IgD-negative memory B cell (primary cell): Measurements from ENCODE around the gene TMPRSS11D. TPM values are rescaled to one million over a fixed set of nuclear protein-coding genes. Genes with fewer than 3 reads are reported as not detected.

Experiments used
- H3K27ac Mint-ChIP-seq, 3 donors: one replicate each; pipeline ENCODE4 v1.8.0; 2020 to 2022; ENCODE audit warnings: mild to moderate bottlenecking in 3 of 3, mixed read lengths in 3 of 3, moderate library complexity in 1 of 3
- H3K27me3 Mint-ChIP-seq: one replicate; pipeline ENCODE4 v1.8.0; 2021; ENCODE audit warnings: mixed read lengths
- H3K36me3 Mint-ChIP-seq: one replicate; pipeline ENCODE4 v1.8.0; 2020; ENCODE audit warnings: mild to moderate bottlenecking, mixed read lengths
- H3K4me1 Mint-ChIP-seq, 3 donors: one replicate each; pipeline ENCODE4 v1.8.0; 2020 to 2022; ENCODE audit warnings: mixed read lengths in 3 of 3, mild to moderate bottlenecking in 1 of 3
- H3K4me3 Mint-ChIP-seq, 4 donors: one replicate each; pipeline ENCODE4 v1.8.0; 2020 to 2022; ENCODE audit warnings: mild to moderate bottlenecking in 4 of 4, mixed read lengths in 4 of 4, moderate library complexity in 3 of 4
- H3K9me3 Mint-ChIP-seq, 3 donors: one replicate each; pipeline ENCODE4 v1.8.0; 2020 to 2021; ENCODE audit warnings: mixed read lengths in 3 of 3, mild to moderate bottlenecking in 1 of 3
- polyA plus RNA-seq: library from polyadenylated mRNA; unstranded; fragments of 300-500 nt; fragmentation: Illumina TruSeq; gene quantifications from one replicate; pipeline ENCODE4 v1.2.3, GENCODE V29; 2021

The TMPRSS11D gene
- polyA plus RNA-seq, 1 donor from 2014 or later = not detected

- Mint-ChIP-seq H3K27ac (no peak overlapping the region), H3K36me3 (no peaks in the 10 kb centered on the region), H3K4me1 (no peaks in the 10 kb centered on the region), H3K9me3 (peaks cover 0 to 11% (median 3%) of the 10 kb centered on the region in 3 donors), H3K27me3 (peaks cover 8% of the 10 kb centered on the region), H3K4me3 (no peak overlapping the region)
These were observed 23.8 kb upstream of the TMPRSS11D start for GRCh38 chr4:67907650-67908049.

- no peaks in the 10 kb centered on the region for H3K36me3 Mint-ChIP-seq
- peaks cover 0 to 6% (median 0%) of the 10 kb centered on the region in 3 donors for H3K9me3 Mint-ChIP-seq
- no peak overlapping the region for H3K27ac Mint-ChIP-seq
- H3K4me1 Mint-ChIP-seq = peaks cover 0 to 2% (median 0%) of the 10 kb centered on the region in 3 donors
- H3K27me3 Mint-ChIP-seq = peaks cover 3% of the 10 kb centered on the region
- no peak overlapping the region for H3K4me3 Mint-ChIP-seq
These were observed 15.3 kb upstream of the TMPRSS11D start for GRCh38 chr4:67899096-67899495.

- Mint-ChIP-seq H3K36me3 (no peaks in the 10 kb centered on the region), H3K9me3 (peaks cover 0 to 4% (median 0%) of the 10 kb centered on the region in 3 donors), H3K27ac (no peak overlapping the region), H3K27me3 (peaks cover 3% of the 10 kb centered on the region), H3K4me3 (no peak overlapping the region), H3K4me1 (peaks cover 0 to 2% (median 0%) of the 10 kb centered on the region in 3 donors)
These were observed 13.9 kb upstream of the TMPRSS11D start for GRCh38 chr4:67897686-67898085.

- peaks cover 3% of the 10 kb centered on the region for H3K27me3 Mint-ChIP-seq
- H3K36me3 Mint-ChIP-seq = no peaks in the 10 kb centered on the region
- peaks cover 0 to 2% (median 0%) of the 10 kb centered on the region in 3 donors for H3K4me1 Mint-ChIP-seq
- H3K9me3 Mint-ChIP-seq = peaks cover 0 to 1% (median 0%) of the 10 kb centered on the region in 3 donors
- no peak overlapping the region for H3K4me3 Mint-ChIP-seq
- no peak overlapping the region for H3K27ac Mint-ChIP-seq
These were observed 12.7 kb upstream of the TMPRSS11D start for GRCh38 chr4:67896421-67897065.

GRCh38 chr4:67894659-67895058 is 10.9 kb upstream of the TMPRSS11D start:
- peaks cover 0 to 2% (median 0%) of the 10 kb centered on the region in 3 donors for H3K4me1 Mint-ChIP-seq
- H3K27ac Mint-ChIP-seq = no peak overlapping the region
- no peak overlapping the region for H3K4me3 Mint-ChIP-seq
- peaks cover 3% of the 10 kb centered on the region for H3K27me3 Mint-ChIP-seq
- H3K36me3 Mint-ChIP-seq = no peaks in the 10 kb centered on the region
- peaks cover 0 to 1% (median 0%) of the 10 kb centered on the region in 3 donors for H3K9me3 Mint-ChIP-seq

- H3K27me3 Mint-ChIP-seq = peaks cover 3% of the 10 kb centered on the region
- no peak overlapping the region for H3K4me3 Mint-ChIP-seq
- no peaks in the 10 kb centered on the region for H3K4me1 Mint-ChIP-seq
- H3K9me3 Mint-ChIP-seq = peaks cover 0 to 1% (median 0%) of the 10 kb centered on the region in 3 donors
- H3K27ac Mint-ChIP-seq = no peak overlapping the region
- H3K36me3 Mint-ChIP-seq = no peaks in the 10 kb centered on the region
These were observed 9.1 kb upstream of the TMPRSS11D start for GRCh38 chr4:67892905-67893304.

- H3K9me3 Mint-ChIP-seq = peaks cover 0 to 1% (median 0%) of the 10 kb centered on the region in 3 donors
These were observed 8.5 kb upstream of the TMPRSS11D start for GRCh38 chr4:67892253-67892652.

GRCh38 chr4:67891645-67892044 is 7.8 kb upstream of the TMPRSS11D start:
- Mint-ChIP-seq H3K27me3 (peaks cover 3% of the 10 kb centered on the region), H3K9me3 (peaks cover 0 to 1% (median 0%) of the 10 kb centered on the region in 3 donors), H3K27ac (no peak overlapping the region), H3K4me3 (no peak overlapping the region), H3K36me3 (no peaks in the 10 kb centered on the region), H3K4me1 (no peaks in the 10 kb centered on the region)

More at GRCh38 chr4:67892253-67892652, 8.5 kb upstream of the TMPRSS11D start:
- H3K4me3 Mint-ChIP-seq = no peak overlapping the region
- no peak overlapping the region for H3K27ac Mint-ChIP-seq
- H3K4me1 Mint-ChIP-seq = no peaks in the 10 kb centered on the region
- peaks cover 3% of the 10 kb centered on the region for H3K27me3 Mint-ChIP-seq
- H3K36me3 Mint-ChIP-seq = no peaks in the 10 kb centered on the region

- H3K27ac Mint-ChIP-seq = no peak overlapping the region
- no peaks in the 10 kb centered on the region for H3K4me1 Mint-ChIP-seq
- H3K36me3 Mint-ChIP-seq = no peaks in the 10 kb centered on the region
- H3K4me3 Mint-ChIP-seq = no peak overlapping the region
- no peaks in the 10 kb centered on the region for H3K27me3 Mint-ChIP-seq
- no peaks in the 10 kb centered on the region for H3K9me3 Mint-ChIP-seq
These were observed 2.5 kb upstream of the TMPRSS11D start for GRCh38 chr4:67886281-67886680.

GRCh38 chr4:67885762-67886161 is 2.0 kb upstream of the TMPRSS11D start:
- Mint-ChIP-seq H3K27ac (no peak overlapping the region), H3K36me3 (no peaks in the 10 kb centered on the region), H3K4me1 (no peaks in the 10 kb centered on the region), H3K27me3 (no peaks in the 10 kb centered on the region), H3K9me3 (no peaks in the 10 kb centered on the region), H3K4me3 (no peak overlapping the region)

- Mint-ChIP-seq H3K9me3 (no peaks in the 10 kb centered on the region), H3K4me3 (no peak overlapping the region), H3K27ac (no peak overlapping the region), H3K27me3 (peaks cover 5% of the 10 kb centered on the region), H3K36me3 (no peaks in the 10 kb centered on the region), H3K4me1 (no peaks in the 10 kb centered on the region)
These were observed 899 bp upstream of the TMPRSS11D start for GRCh38 chr4:67884701-67885100.

- H3K27ac Mint-ChIP-seq = no peak overlapping the region
- H3K27me3 Mint-ChIP-seq = peaks cover 5% of the 10 kb centered on the region
These were observed 344 bp downstream of the TMPRSS11D start for GRCh38 chr4:67883458-67883857.

GRCh38 chr4:67880866-67881610 is 2.8 kb downstream of the TMPRSS11D start:
- no peak overlapping the region for H3K27ac Mint-ChIP-seq
- peaks cover 0 to 3% (median 2%) of the 10 kb centered on the region in 3 donors for H3K9me3 Mint-ChIP-seq
- H3K4me3 Mint-ChIP-seq = no peak overlapping the region
- H3K36me3 Mint-ChIP-seq = no peaks in the 10 kb centered on the region
- peaks cover 5% of the 10 kb centered on the region for H3K27me3 Mint-ChIP-seq
- no peaks in the 10 kb centered on the region for H3K4me1 Mint-ChIP-seq

More at GRCh38 chr4:67883458-67883857, 344 bp downstream of the TMPRSS11D start:
- Mint-ChIP-seq H3K36me3 (no peaks in the 10 kb centered on the region), H3K4me1 (no peaks in the 10 kb centered on the region), H3K4me3 (no peak overlapping the region), H3K9me3 (peaks cover 0 to 3% (median 2%) of the 10 kb centered on the region in 3 donors)

GRCh38 chr4:67879486-67879885 is 4.3 kb downstream of the TMPRSS11D start:
- H3K4me1 Mint-ChIP-seq = no peaks in the 10 kb centered on the region
- no peaks in the 10 kb centered on the region for H3K36me3 Mint-ChIP-seq
- H3K27me3 Mint-ChIP-seq = peaks cover 5% of the 10 kb centered on the region
- H3K9me3 Mint-ChIP-seq = peaks cover 0 to 3% (median 2%) of the 10 kb centered on the region in 3 donors
- H3K4me3 Mint-ChIP-seq = no peak overlapping the region
- no peak overlapping the region for H3K27ac Mint-ChIP-seq

GRCh38 chr4:67877086-67877485 is 6.7 kb downstream of the TMPRSS11D start:
- no peak overlapping the region for H3K4me3 Mint-ChIP-seq
- H3K27ac Mint-ChIP-seq = no peak overlapping the region
- H3K4me1 Mint-ChIP-seq = no peaks in the 10 kb centered on the region
- H3K27me3 Mint-ChIP-seq = peaks cover 6% of the 10 kb centered on the region
- peaks cover 0 to 3% (median 2%) of the 10 kb centered on the region in 3 donors for H3K9me3 Mint-ChIP-seq
- no peaks in the 10 kb centered on the region for H3K36me3 Mint-ChIP-seq
